Naive thymus-derived CD4-positive, alpha-beta T cell (primary cell): ENCODE measurements around the gene PRKCA. TPM values are rescaled to one million over a fixed set of nuclear protein-coding genes. Genes with fewer than 3 reads are reported as not detected.

ENCODE experiments used
- ATAC-seq: fragments of 150-1000 bp; cut with Tn5 transposase; 2 replicates; pipeline ENCODE4 v1.10.0; 2021; ENCODE audit warnings: mild to moderate bottlenecking, moderate library complexity
- CTCF ChIA-PET: fragments of 350-600 bp; sonication (Branson Sonifier 250); formaldehyde crosslinking; loops from one replicate; lab custom pipeline; 2021; ENCODE audit warnings: antibody characterized with exemption; lab: Charles Lee
- POLR2A ChIA-PET: fragments of 350-600 bp; sonication (Branson Sonifier 250); formaldehyde crosslinking; loops from one replicate; lab custom pipeline; 2021; ENCODE audit warnings: antibody characterized with exemption, inconsistent platforms; lab: Charles Lee
- DNase-seq, 9 donors: peaks; one replicate each; pipeline versions ENCODE4 v3.0.0 to v3.0.0-alpha.2; 2020 to 2022; ENCODE audit warnings: mixed read lengths in 1 of 9
- H3K27ac ChIP-seq: one replicate; pipeline ENCODE4 v1.7.0; 2013; ENCODE audit warnings: mild to moderate bottlenecking, low read depth, low read length, moderate library complexity
- H3K27me3 ChIP-seq, 2 donors: one replicate each; pipeline ENCODE4 v1.7.0; 2013; ENCODE audit warnings: low read length in 2 of 2, mild to moderate bottlenecking in 2 of 2, moderate library complexity in 2 of 2; ENCODE audit not compliant: control insufficient read depth in 2 of 2, insufficient read depth in 2 of 2
- H3K36me3 ChIP-seq, 3 experiments: 1 replicate in 2 of 3; 2 replicates in 1 of 3; pipeline ENCODE4 v1.7.0; 2013; ENCODE audit warnings: low read length in 3 of 3, mild to moderate bottlenecking in 3 of 3, moderate library complexity in 1 of 3; ENCODE audit not compliant: insufficient read depth in 3 of 3, control insufficient read depth in 2 of 3
- H3K4me1 ChIP-seq, 2 donors: one replicate each; pipeline ENCODE4 v1.7.0; 2013; ENCODE audit warnings: low read length in 2 of 2, mild to moderate bottlenecking in 2 of 2, moderate library complexity in 1 of 2; ENCODE audit not compliant: control insufficient read depth in 2 of 2, insufficient read depth in 2 of 2
- H3K4me3 ChIP-seq: 2 replicates; pipeline ENCODE4 v1.7.0; 2013; ENCODE audit warnings: mild to moderate bottlenecking, low read length
- H3K9me3 ChIP-seq, 3 experiments: 1 replicate in 2 of 3; 2 replicates in 1 of 3; pipeline ENCODE4 v1.7.0; 2013; ENCODE audit warnings: low read length in 3 of 3; ENCODE audit not compliant: control insufficient read depth in 2 of 3
- H3K27ac Mint-ChIP-seq, 9 donors: one replicate each; pipeline ENCODE4 v1.8.0; 2020 to 2022; ENCODE audit warnings: mixed read lengths in 9 of 9, mild to moderate bottlenecking in 8 of 9, moderate library complexity in 5 of 9, inconsistent platforms in 2 of 9
- H3K27me3 Mint-ChIP-seq, 5 donors: one replicate each; pipeline ENCODE4 v1.8.0; 2021 to 2022; ENCODE audit warnings: mixed read lengths in 5 of 5, mild to moderate bottlenecking in 1 of 5
- H3K36me3 Mint-ChIP-seq, 5 donors: one replicate each; pipeline ENCODE4 v1.8.0; 2020 to 2022; ENCODE audit warnings: mixed read lengths in 5 of 5, mild to moderate bottlenecking in 3 of 5, inconsistent platforms in 1 of 5
- H3K4me1 Mint-ChIP-seq, 7 donors: one replicate each; pipeline ENCODE4 v1.8.0; 2020 to 2022; ENCODE audit warnings: mixed read lengths in 7 of 7, mild to moderate bottlenecking in 3 of 7, inconsistent platforms in 1 of 7
- H3K4me3 Mint-ChIP-seq, 10 donors: one replicate each; pipeline ENCODE4 v1.8.0; 2020 to 2022; ENCODE audit warnings: mild to moderate bottlenecking in 10 of 10, mixed read lengths in 10 of 10, moderate library complexity in 6 of 10, inconsistent platforms in 2 of 10
- H3K9me3 Mint-ChIP-seq, 11 donors: one replicate each; pipeline ENCODE4 v1.8.0; 2020 to 2022; ENCODE audit warnings: mixed read lengths in 11 of 11, mild to moderate bottlenecking in 4 of 11, inconsistent platforms in 1 of 11, moderate library complexity in 1 of 11
- intact Hi-C, 2 donors: fragments of 100-400 bp; cut with micrococcal nuclease; formaldehyde crosslinking; loops; one replicate each; pipeline ENCODE4 v1.15.1; 2023
- polyA plus RNA-seq, 2 donors: library from polyadenylated mRNA; unstranded; fragments of 300-500 nt; fragmentation: Illumina TruSeq; gene quantifications; one replicate each; pipeline ENCODE4 v1.2.3, GENCODE V29; 2021
- total RNA-seq, 6 experiments: library from RNA in 5 of 6; stranded (reverse) in 5 of 6; gene quantifications; 1 replicate in 5 of 6; 2 replicates in 1 of 6; pipeline ENCODE4 v1.2.3 and lab custom pipeline; 2021 to 2026

The PRKCA gene
- total and polyA plus RNA-seq, 7 experiments from 2014 or later: 4.1 to 186 (median 122) TPM

GRCh38 chr17:66654764-66655163 is 352.4 kb downstream of the PRKCA start:
- H3K4me1 Mint-ChIP-seq: peaks cover 29 to 77% (median 67%) of the 10 kb centered on the region in 7 donors
- H3K27me3 Mint-ChIP-seq: no peaks in the 10 kb centered on the region

GRCh38 chr17:66655461-66655860 is 353.0 kb downstream of the PRKCA start:
- peaks cover 0 to 30% (median 3%) of the 10 kb centered on the region in 11 donors for H3K9me3 Mint-ChIP-seq
- no peaks in the 10 kb centered on the region for H3K4me1 ChIP-seq
- H3K27ac Mint-ChIP-seq: peak overlapping the region; percentile 2 to 83 (median 53)
- H3K36me3 Mint-ChIP-seq: peaks cover 38 to 89% (median 83%) of the 10 kb centered on the region in 5 donors
- ATAC-seq: no peak
- no peak for DNase-seq
- H3K27me3 Mint-ChIP-seq: no peaks in the 10 kb centered on the region
- no peak overlapping the region for H3K4me3 ChIP-seq
- no peaks in the 10 kb centered on the region for H3K9me3 ChIP-seq
- no peak overlapping the region for H3K27ac ChIP-seq
- peaks cover 29 to 73% (median 63%) of the 10 kb centered on the region in 7 donors for H3K4me1 Mint-ChIP-seq
- intact Hi-C loops: no loop called here
- H3K4me3 Mint-ChIP-seq: peak overlapping the region in 2 of 10 donors; percentile 20 to 63
- no peaks in the 10 kb centered on the region for H3K27me3 ChIP-seq
- CTCF ChIA-PET: interaction anchor here (0.6 kb wide), 1 partner anchor 406 kb away, joined by 3 read pairs; no protein-coding TSS in a partner anchor
- H3K36me3 ChIP-seq: peaks cover 0 to 55% (median 0%) of the 10 kb centered on the region in 3 experiments
- POLR2A ChIA-PET: no interaction called here

More at GRCh38 chr17:66654764-66655163, 352.4 kb downstream of the PRKCA start:
- Mint-ChIP-seq H3K36me3 (peaks cover 38 to 89% (median 83%) of the 10 kb centered on the region in 5 donors), H3K4me3 (peak overlapping the region in 2 of 10 donors; percentile 34 to 63), H3K27ac (peak overlapping the region in 4 of 9 donors; percentile 11 to 81 (median 48)), H3K9me3 (peaks cover 0 to 30% (median 3%) of the 10 kb centered on the region in 11 donors)
- ATAC-seq (no peak), DNase-seq (no peak)
- Histone ChIP-seq H3K4me3 (no peak overlapping the region), H3K4me1 (no peaks in the 10 kb centered on the region), H3K27ac (no peak overlapping the region), H3K36me3 (peaks cover 0 to 58% (median 0%) of the 10 kb centered on the region in 3 experiments), H3K27me3 (no peaks in the 10 kb centered on the region), H3K9me3 (no peaks in the 10 kb centered on the region)
- POLR2A ChIA-PET: no interaction called here
- CTCF ChIA-PET: no interaction called here
- intact Hi-C loops: no loop called here

GRCh38 chr17:66655861-66656260 is 353.4 kb downstream of the PRKCA start:
- H3K4me1 Mint-ChIP-seq: peaks cover 26 to 71% (median 60%) of the 10 kb centered on the region in 7 donors
- no peak overlapping the region for H3K4me3 Mint-ChIP-seq

GRCh38 chr17:66661411-66662256 is 359.2 kb downstream of the PRKCA start:
- H3K4me3 Mint-ChIP-seq: no peak overlapping the region

More at GRCh38 chr17:66655861-66656260, 353.4 kb downstream of the PRKCA start:
- POLR2A ChIA-PET: no interaction called here
- H3K9me3 Mint-ChIP-seq: peaks cover 0 to 30% (median 3%) of the 10 kb centered on the region in 11 donors
- H3K36me3 ChIP-seq: peaks cover 0 to 55% (median 0%) of the 10 kb centered on the region in 3 experiments
- peak in 1 of 9 donors; percentile 52 for DNase-seq
- H3K27me3 ChIP-seq: no peaks in the 10 kb centered on the region
- peak overlapping the region in 7 of 9 donors; percentile 11 to 83 (median 53) for H3K27ac Mint-ChIP-seq
- CTCF ChIA-PET: interaction anchor here (0.6 to 1.1 kb wide), 2 partner anchors 16 to 407 kb away, joined by 3 read pairs; no protein-coding TSS in a partner anchor
- H3K27me3 Mint-ChIP-seq: no peaks in the 10 kb centered on the region
- ATAC-seq: no peak
- intact Hi-C loops: no loop called here
- no peak overlapping the region for H3K4me3 ChIP-seq
- H3K4me1 ChIP-seq: no peaks in the 10 kb centered on the region
- H3K27ac ChIP-seq: no peak overlapping the region
- peaks cover 35 to 86% (median 80%) of the 10 kb centered on the region in 5 donors for H3K36me3 Mint-ChIP-seq
- H3K9me3 ChIP-seq: no peaks in the 10 kb centered on the region

GRCh38 chr17:66662496-66662895 is 360.1 kb downstream of the PRKCA start:
- Histone ChIP-seq H3K4me3 (no peak overlapping the region), H3K36me3 (peaks cover 0 to 11% (median 0%) of the 10 kb centered on the region in 3 experiments), H3K4me1 (peaks cover 8 to 22% of the 10 kb centered on the region in 2 donors), H3K27ac (no peak overlapping the region), H3K27me3 (no peaks in the 10 kb centered on the region), H3K9me3 (no peaks in the 10 kb centered on the region)
- Mint-ChIP-seq H3K27me3 (no peaks in the 10 kb centered on the region), H3K4me1 (peaks cover 24 to 81% (median 65%) of the 10 kb centered on the region in 7 donors), H3K4me3 (no peak overlapping the region), H3K36me3 (peaks cover 5 to 60% (median 41%) of the 10 kb centered on the region in 5 donors), H3K27ac (peak overlapping the region in 8 of 9 donors; percentile 5 to 63 (median 33)), H3K9me3 (peaks cover 0 to 11% (median 1%) of the 10 kb centered on the region in 11 donors)
- ChIA-PET CTCF (no interaction called here), POLR2A (no interaction called here)
- DNase-seq (no peak), ATAC-seq (no peak)
- intact Hi-C loops: no loop called here

More at GRCh38 chr17:66661411-66662256, 359.2 kb downstream of the PRKCA start:
- POLR2A ChIA-PET: no interaction called here
- H3K4me3 ChIP-seq: no peak overlapping the region
- no peaks in the 10 kb centered on the region for H3K9me3 ChIP-seq
- Mint-ChIP-seq H3K9me3 (peaks cover 0 to 15% (median 2%) of the 10 kb centered on the region in 11 donors), H3K4me1 (peaks cover 15 to 76% (median 56%) of the 10 kb centered on the region in 7 donors), H3K27me3 (no peaks in the 10 kb centered on the region), H3K27ac (peak overlapping the region in 8 of 9 donors; percentile 5 to 63 (median 28)), H3K36me3 (peaks cover 8 to 69% (median 47%) of the 10 kb centered on the region in 5 donors)
- intact Hi-C loops: no loop called here
- no peaks in the 10 kb centered on the region for H3K27me3 ChIP-seq
- H3K27ac ChIP-seq: no peak overlapping the region
- CTCF ChIA-PET: no interaction called here
- peaks cover 0 to 14% of the 10 kb centered on the region in 2 donors for H3K4me1 ChIP-seq
- peaks cover 0 to 13% (median 0%) of the 10 kb centered on the region in 3 experiments for H3K36me3 ChIP-seq
- DNase-seq (no peak), ATAC-seq (no peak)

- peaks cover 30 to 81% (median 71%) of the 10 kb centered on the region in 7 donors for H3K4me1 Mint-ChIP-seq
- DNase-seq (no peak), ATAC-seq (no peak)
- no peak overlapping the region for H3K27ac ChIP-seq
- H3K36me3 ChIP-seq: peaks cover 0 to 6% (median 0%) of the 10 kb centered on the region in 3 experiments
- ChIA-PET POLR2A (interaction anchor here (1.1 kb wide), 1 partner anchor 13 kb away, joined by 3 read pairs; no protein-coding TSS in a partner anchor), CTCF (no interaction called here)
- no peaks in the 10 kb centered on the region for H3K27me3 ChIP-seq
- H3K4me3 ChIP-seq: no peak overlapping the region
- H3K9me3 ChIP-seq: no peaks in the 10 kb centered on the region
- H3K4me3 Mint-ChIP-seq: no peak overlapping the region
- peaks cover 15 to 29% of the 10 kb centered on the region in 2 donors for H3K4me1 ChIP-seq
- peaks cover 0 to 7% (median 0%) of the 10 kb centered on the region in 11 donors for H3K9me3 Mint-ChIP-seq
- H3K27ac Mint-ChIP-seq: peak overlapping the region in 7 of 9 donors; percentile 1 to 82 (median 40)
- intact Hi-C loops: no loop called here
- no peaks in the 10 kb centered on the region for H3K27me3 Mint-ChIP-seq
- peaks cover 2 to 59% (median 40%) of the 10 kb centered on the region in 5 donors for H3K36me3 Mint-ChIP-seq
Measured at GRCh38 chr17:66663041-66663606, 360.7 kb downstream of the PRKCA start.
